22Rv1 (cell line): ENCODE measurements around the gene FBLN5.

ENCODE experiments used
- ZFX ChIP-seq: fragments of 450-650 bp; IDR thresholded peaks from 2 replicates; pipeline ENCODE4 v1.6.1; 2017; ENCODE audit warnings: antibody characterized with exemption, borderline replicate concordance
- TF ChIP-seq, protein P1 (sequence below): fragments of 450-650 bp; IDR thresholded peaks from 2 replicates; pipeline ENCODE4 v1.5.1; 2017; ENCODE audit warnings: mild to moderate bottlenecking

DNA sequence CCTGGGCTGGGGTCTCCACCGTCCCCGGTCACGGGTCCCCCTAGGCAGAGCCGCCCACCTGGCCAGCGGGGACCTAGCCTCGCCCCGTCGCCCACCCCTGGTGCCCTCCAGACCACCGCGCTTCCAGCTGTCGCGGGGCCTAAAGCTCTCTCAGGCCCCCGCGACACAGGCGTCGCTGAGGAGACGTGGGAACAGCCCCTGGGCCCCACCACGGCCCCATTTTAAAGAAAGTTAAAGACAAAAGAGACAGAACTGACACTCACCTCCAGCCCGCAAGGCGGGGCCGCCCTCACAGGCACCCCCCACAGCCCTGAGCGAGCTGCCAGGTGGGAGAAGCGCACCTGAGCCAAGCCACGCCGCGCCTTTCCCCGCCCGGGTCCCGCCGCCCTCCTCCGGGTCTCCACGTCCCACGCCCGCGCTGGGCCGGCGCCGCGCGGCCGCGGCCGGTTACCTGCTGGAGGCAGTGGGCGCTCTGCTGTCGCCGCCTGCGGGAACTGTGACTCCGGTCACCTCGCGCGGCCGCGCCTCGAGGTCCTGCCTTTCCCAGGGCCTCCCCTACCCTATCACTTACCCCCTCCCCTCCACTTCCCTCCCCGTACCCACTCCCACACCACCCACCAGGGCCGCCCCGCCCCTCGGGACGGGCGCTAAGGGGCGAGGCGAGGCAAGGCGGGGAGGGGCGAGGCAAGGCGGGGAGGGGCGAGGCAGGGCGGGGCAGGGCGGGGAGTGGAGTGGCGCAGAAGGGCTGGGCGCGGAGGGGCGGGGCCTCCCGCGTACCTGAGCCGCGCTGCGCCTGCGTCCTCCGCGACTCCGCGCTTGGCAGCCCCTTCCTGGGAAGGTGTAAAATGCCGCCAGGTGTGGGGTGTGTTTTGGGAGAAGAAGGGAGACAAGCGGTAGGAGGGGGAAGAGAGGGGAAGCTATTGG is 111.3 kb downstream of the FBLN5 start:
- TF ChIP-seq, protein P1, sequence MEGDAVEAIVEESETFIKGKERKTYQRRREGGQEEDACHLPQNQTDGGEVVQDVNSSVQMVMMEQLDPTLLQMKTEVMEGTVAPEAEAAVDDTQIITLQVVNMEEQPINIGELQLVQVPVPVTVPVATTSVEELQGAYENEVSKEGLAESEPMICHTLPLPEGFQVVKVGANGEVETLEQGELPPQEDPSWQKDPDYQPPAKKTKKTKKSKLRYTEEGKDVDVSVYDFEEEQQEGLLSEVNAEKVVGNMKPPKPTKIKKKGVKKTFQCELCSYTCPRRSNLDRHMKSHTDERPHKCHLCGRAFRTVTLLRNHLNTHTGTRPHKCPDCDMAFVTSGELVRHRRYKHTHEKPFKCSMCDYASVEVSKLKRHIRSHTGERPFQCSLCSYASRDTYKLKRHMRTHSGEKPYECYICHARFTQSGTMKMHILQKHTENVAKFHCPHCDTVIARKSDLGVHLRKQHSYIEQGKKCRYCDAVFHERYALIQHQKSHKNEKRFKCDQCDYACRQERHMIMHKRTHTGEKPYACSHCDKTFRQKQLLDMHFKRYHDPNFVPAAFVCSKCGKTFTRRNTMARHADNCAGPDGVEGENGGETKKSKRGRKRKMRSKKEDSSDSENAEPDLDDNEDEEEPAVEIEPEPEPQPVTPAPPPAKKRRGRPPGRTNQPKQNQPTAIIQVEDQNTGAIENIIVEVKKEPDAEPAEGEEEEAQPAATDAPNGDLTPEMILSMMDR, result peak; percentile 49
- TF ChIP-seq ZFX, result no peak
